Esophagus squamous epithelium (tissue), 5 donors: Measurements from ENCODE around the gene FAM83F. TPM values are rescaled to one million over a fixed set of nuclear protein-coding genes. Genes with fewer than 3 reads are reported as not detected.

ENCODE experiments used
- DNase-seq: peaks from one replicate; lab custom pipeline; 2025; lab: John Stamatoyannopoulos, UW
- H3K27ac ChIP-seq, 4 donors: fragments of 200-600 bp; sonication (generic); one replicate each; pipeline ENCODE4 v1.5.1; 2016 to 2019; ENCODE audit warnings: mild to moderate bottlenecking in 1 of 4
- H3K27me3 ChIP-seq, 4 donors: fragments of 200-600 bp; sonication (generic); 1 replicate in 3 of 4; 2 replicates in 1 of 4; pipeline versions ENCODE4 v1.5.1 to v1.6.0; 2017 to 2021; ENCODE audit warnings: antibody characterized with exemption in 1 of 4
- H3K36me3 ChIP-seq, 3 donors: fragments of 200-600 bp; sonication (generic); one replicate each; pipeline ENCODE4 v1.5.1; 2016 to 2019
- H3K4me1 ChIP-seq, 3 donors: fragments of 200-600 bp; sonication (generic); one replicate each; pipeline ENCODE4 v1.5.1; 2017 to 2019
- H3K4me3 ChIP-seq, 4 donors: fragments of 200-600 bp; sonication (generic); 1 replicate in 3 of 4; 2 replicates in 1 of 4; pipeline ENCODE4 v1.5.1; 2016 to 2019; ENCODE audit warnings: mild to moderate bottlenecking in 2 of 4, moderate library complexity in 1 of 4
- H3K9me3 ChIP-seq, 3 donors: fragments of 200-600 bp; sonication (generic); one replicate each; pipeline ENCODE4 v1.5.1; 2016 to 2019
- CTCF ChIP-seq, 6 experiments: fragments of 450-650 bp in 4 of 6; fragments of 200-600 bp in 2 of 6; sonication (generic) in 2 of 6; IDR thresholded peaks; one replicate each; pipeline ENCODE4 v1.5.1; 2016 to 2019; ENCODE audit warnings: antibody characterized with exemption in 6 of 6, mild to moderate bottlenecking in 4 of 6, moderate library complexity in 4 of 6
- POLR2A ChIP-seq, 4 donors: fragments of 450-650 bp; IDR thresholded peaks; one replicate each; pipeline ENCODE4 v1.6.1; 2017; ENCODE audit warnings: antibody characterized with exemption in 4 of 4, mild to moderate bottlenecking in 4 of 4, moderate library complexity in 3 of 4
- WGBS, 2 donors: methylation state at CpG; one replicate each; pipeline ENCODE4 v1.1.5; 2018; 5-methylcytosine and 5-hydroxymethylcytosine counted together
- intact Hi-C: fragments of 100-400 bp; cut with DNase I; formaldehyde crosslinking; loops from one replicate; pipeline ENCODE4 v1.15.0; 2022
- total RNA-seq, 4 donors: library from RNA; depleted of rRNA; stranded (reverse); fragments of >200 nt; gene quantifications; one replicate each; pipeline ENCODE4 v1.1.0, GENCODE V29; 2016
- donor health status: DM: yes; HTN: yes; CAD: no.

The FAM83F gene
- 10 to 100 TPM; 25.5 to 39.2 (median 29.6) TPM for total RNA-seq

DNA sequence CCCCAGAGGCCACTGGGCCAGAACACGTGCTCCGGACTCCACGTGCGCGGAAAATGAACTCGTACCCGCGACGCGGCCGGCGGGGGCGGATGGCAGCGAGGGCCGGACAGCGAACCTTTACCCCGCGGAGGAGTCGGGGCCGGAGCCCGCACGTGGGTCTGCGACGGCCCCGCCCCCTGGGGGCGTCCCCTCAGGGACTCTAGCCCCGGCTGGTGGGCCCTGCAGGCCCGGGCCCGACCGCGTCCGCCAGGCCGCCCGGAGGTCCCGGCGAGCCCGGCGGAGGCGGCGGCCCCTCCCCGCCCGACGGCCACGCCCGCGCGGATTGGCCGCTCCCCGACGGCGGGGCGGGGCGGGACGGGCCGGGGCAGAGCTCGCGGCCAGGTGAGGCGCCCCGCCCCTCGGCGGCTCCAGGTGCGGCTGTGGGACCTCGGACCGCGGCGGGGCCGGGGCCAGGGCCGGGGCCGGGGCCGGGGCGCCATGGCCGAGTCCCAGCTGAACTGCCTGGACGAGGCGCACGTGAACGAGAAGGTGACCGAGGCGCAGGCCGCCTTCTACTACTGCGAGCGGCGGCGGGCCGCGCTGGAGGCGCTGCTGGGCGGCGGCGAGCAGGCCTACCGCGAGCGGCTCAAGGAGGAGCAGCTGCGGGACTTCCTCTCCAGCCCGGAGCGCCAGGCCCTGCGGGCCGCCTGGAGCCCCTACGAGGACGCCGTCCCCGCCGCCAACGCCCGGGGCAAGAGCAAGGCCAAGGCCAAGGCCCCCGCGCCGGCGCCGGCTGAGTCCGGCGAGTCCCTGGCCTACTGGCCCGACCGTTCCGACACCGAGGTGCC, at the start of gene FAM83F:
Gene FAM83F (plus strand): TSS at position 389 of the 827 bp plus-strand sequence. CDS start 89 bp downstream, at position 478.
- peak within 1 kb of the TSS; percentile 56 to 73 (median 72) for H3K4me3 ChIP-seq
- intact Hi-C loops, result no loop called here

GRCh38 chr22:39946126-39946502, 48.6 kb upstream of the FAM83F start:
- no peak overlapping the region for H3K4me3 ChIP-seq
- H3K27me3 ChIP-seq, result peaks cover 0 to 4% (median 0%) of the 10 kb centered on the region in 4 donors
- peaks cover 0 to 8% (median 0%) of the 10 kb centered on the region in 3 donors for H3K4me1 ChIP-seq
- WGBS, 2 donors, result 91 to 96% methylated on average over 4 of the region's 4 CpGs
- H3K36me3 ChIP-seq, result no peaks in the 10 kb centered on the region
- TF ChIP-seq POLR2A (IDR thresholded peaks at IDR 0.05) (no peak), CTCF (IDR thresholded peaks at IDR 0.05) (no peak)
- H3K9me3 ChIP-seq, result no peaks in the 10 kb centered on the region
- intact Hi-C loops, result no loop called here
- H3K27ac ChIP-seq, result no peak overlapping the region
- DNase-seq, result no peak

More for the DNA sequence above, at the start of gene FAM83F:
- 0% methylated on average over 1 of the region's 115 CpGs; no CpG with 5 or more reads in 1 of the 2 donors for whole genome bisulfite sequencing, 2 donors
- Histone ChIP-seq H3K27me3 (peaks cover 0 to 40% (median 0%) of the 10 kb centered on the region in 4 donors), H3K4me1 (peaks cover 15 to 60% (median 28%) of the 10 kb centered on the region in 3 donors), H3K9me3 (no peaks in the 10 kb centered on the region), H3K27ac (peak within 1 kb of the TSS; percentile 84 to 95 (median 94)), H3K36me3 (peaks cover 0 to 4% (median 0%) of the 10 kb centered on the region in 3 donors)
- no peak for DNase-seq
- no peak for TF ChIP-seq CTCF (IDR thresholded peaks at IDR 0.05)
- TF ChIP-seq POLR2A (IDR thresholded peaks at IDR 0.05), result peak in 3 of 4 donors; percentile 16 to 76 (median 37)

- intact Hi-C loops, result no loop called here
- Histone ChIP-seq H3K9me3 (no peaks in the 10 kb centered on the region), H3K36me3 (no peaks in the 10 kb centered on the region), H3K27ac (peak overlapping the region in 1 of 4 donors; percentile 21), H3K4me1 (peaks cover 0 to 8% (median 0%) of the 10 kb centered on the region in 3 donors), H3K4me3 (no peak overlapping the region), H3K27me3 (peaks cover 0 to 4% (median 0%) of the 10 kb centered on the region in 4 donors)
- WGBS, 2 donors, result 66 to 70% methylated on average over 8 of the region's 8 CpGs
- no peak for TF ChIP-seq CTCF (IDR thresholded peaks at IDR 0.05)
- no peak for TF ChIP-seq POLR2A (IDR thresholded peaks at IDR 0.05)
- DNase-seq, result no peak
These were observed 48.1 kb upstream of the FAM83F start for GRCh38 chr22:39946503-39947219.

DNA sequence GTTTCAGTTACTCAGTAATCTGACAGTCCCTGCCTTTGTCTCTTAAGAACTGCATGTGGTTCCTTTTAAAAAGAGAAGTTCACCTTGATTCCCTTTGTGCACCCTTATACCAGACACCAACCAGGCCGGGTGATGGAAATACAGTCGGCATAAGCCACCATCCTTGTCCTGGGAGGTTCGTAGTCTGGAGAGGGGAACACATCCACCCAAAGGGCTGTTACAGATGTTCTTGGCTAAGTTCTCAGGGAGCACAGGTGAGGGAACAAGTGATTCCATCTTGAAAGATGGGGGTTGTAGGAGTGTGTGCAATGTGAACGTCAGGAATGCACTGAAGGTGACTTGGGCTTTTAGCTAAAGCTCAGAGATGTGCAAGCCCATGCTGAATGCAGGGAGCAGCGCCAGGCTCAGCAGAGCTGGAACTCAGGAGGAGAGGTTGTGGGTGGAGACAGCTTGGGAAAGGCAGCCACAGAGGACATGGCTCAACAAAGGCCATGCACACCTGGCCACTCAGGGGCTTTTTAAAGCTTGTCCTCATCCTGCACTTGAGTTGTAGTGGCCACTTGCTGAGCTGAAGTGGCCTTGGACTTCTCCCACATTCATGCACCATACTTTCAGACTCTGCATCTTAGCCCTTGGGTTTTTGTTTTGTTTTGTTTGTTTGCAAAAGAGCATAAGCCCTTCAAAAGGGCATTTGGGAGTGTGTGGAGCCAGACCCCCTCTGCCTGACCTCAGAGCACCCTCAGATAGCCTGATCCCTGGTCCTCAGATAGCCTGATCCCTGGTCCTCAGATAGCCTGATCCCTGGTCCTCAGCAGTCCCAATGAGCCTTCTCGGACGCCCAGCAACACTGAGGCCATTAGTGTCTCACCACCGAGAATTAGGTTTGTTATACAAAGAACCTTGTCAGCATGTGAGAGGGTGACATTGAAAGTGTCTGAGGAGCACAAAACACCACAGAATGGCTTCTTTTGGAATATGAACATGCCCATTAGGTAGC, 47.2 kb upstream of the FAM83F start:
- Histone ChIP-seq H3K27me3 (peaks cover 0 to 4% (median 0%) of the 10 kb centered on the region in 4 donors), H3K4me1 (peaks cover 0 to 8% (median 0%) of the 10 kb centered on the region in 3 donors), H3K4me3 (no peak overlapping the region), H3K27ac (peak overlapping the region in 1 of 4 donors; percentile 14), H3K9me3 (no peaks in the 10 kb centered on the region), H3K36me3 (no peaks in the 10 kb centered on the region)
- no peak for TF ChIP-seq POLR2A (IDR thresholded peaks at IDR 0.05)
- no peak for TF ChIP-seq CTCF (IDR thresholded peaks at IDR 0.05)
- intact Hi-C loops, result no loop called here
- no peak for DNase-seq
- WGBS, 2 donors, result 74 to 86% methylated on average over 3 to 5 of the region's 8 CpGs
